IMR-90 (cell line): ENCODE measurements around the gene VAMP5. TPM values are rescaled to one million over a fixed set of nuclear protein-coding genes. Genes with fewer than 3 reads are reported as not detected.

ENCODE experiments used
- ATAC-seq: fragments of 200-7000 bp; cut with Tn5 transposase; 2 replicates; pipeline ENCODE4 v1.9.1; 2020; ENCODE audit warnings: low read depth, mild to moderate bottlenecking, moderate library complexity
- BruUV-seq: library from RNA; stranded (reverse); fragments of 400-500 nt; replicated peaks from 2 replicates; lab custom pipeline; 2021; lab: Mats Ljungman, UMichigan
- CTCF ChIA-PET: fragments of 300-600 bp; formaldehyde crosslinking; extraction: SDS; loops from one replicate; lab custom pipeline; 2021; ENCODE audit warnings: antibody characterized with exemption; lab: Yijun Ruan, JAX
- POLR2A ChIA-PET: fragments of 300-600 bp; sonication (Branson Sonifier 250); formaldehyde crosslinking; loops from one replicate; lab custom pipeline; 2022; ENCODE audit warnings: antibody characterized with exemption; ENCODE audit not compliant: unreplicated experiment; lab: Charles Lee
- DNase-seq: peaks from one replicate; pipeline ENCODE4 v3.0.0; 2013
- H2AFZ ChIP-seq: replicated peaks from 2 replicates; pipeline ENCODE3; 2013; ENCODE audit warnings: low read length, mild to moderate bottlenecking; ENCODE audit not compliant: poor library complexity
- H2AK5ac ChIP-seq: 2 replicates; pipeline ENCODE4 v1.6.1; 2013; ENCODE audit warnings: low read depth, low read length, inconsistent platforms
- H2AK9ac ChIP-seq: replicated peaks from 2 replicates; pipeline ENCODE3; 2013; ENCODE audit warnings: mild to moderate bottlenecking, low read depth, low read length, moderate library complexity; ENCODE audit not compliant: poor library complexity
- H2BK120ac ChIP-seq: 2 replicates; pipeline ENCODE4 v1.6.1; 2013; ENCODE audit warnings: low read depth, low read length, inconsistent platforms
- H2BK15ac ChIP-seq: 3 replicates; pipeline ENCODE4 v1.6.1; 2013; ENCODE audit warnings: low read depth, low read length, inconsistent platforms
- H2BK20ac ChIP-seq: 2 replicates; pipeline ENCODE4 v1.6.1; 2013; ENCODE audit warnings: low read depth, mild to moderate bottlenecking, inconsistent platforms, low read length, moderate library complexity
- H2BK5ac ChIP-seq: 2 replicates; pipeline ENCODE4 v1.6.1; 2013; ENCODE audit warnings: mild to moderate bottlenecking, low read depth, low read length, inconsistent platforms; ENCODE audit not compliant: poor library complexity, severe bottlenecking
- H3K14ac ChIP-seq: replicated peaks from 2 replicates; pipeline ENCODE4 v1.6.1; 2013; ENCODE audit warnings: low read depth, low read length, inconsistent platforms
- H3K18ac ChIP-seq: 2 replicates; pipeline ENCODE4 v1.6.1; 2013; ENCODE audit warnings: low read depth, low read length, control low read depth
- H3K23ac ChIP-seq: 2 replicates; pipeline ENCODE4 v1.6.1; 2013; ENCODE audit warnings: low read depth, low read length, inconsistent platforms
- H3K27ac ChIP-seq: 2 replicates; pipeline ENCODE4 v1.5.1; 2013; ENCODE audit warnings: mild to moderate bottlenecking, control low read depth, low read length; ENCODE audit not compliant: insufficient read depth
- H3K27me3 ChIP-seq: 2 replicates; pipeline ENCODE4 v1.6.1; 2013; ENCODE audit warnings: low read length; ENCODE audit not compliant: control insufficient read depth, insufficient read depth
- H3K36me3 ChIP-seq: 2 replicates; pipeline ENCODE4 v1.6.1; 2013; ENCODE audit warnings: low read length, mixed read lengths; ENCODE audit not compliant: control insufficient read depth, insufficient read depth
- H3K4ac ChIP-seq: 2 replicates; pipeline ENCODE4 v1.6.1; 2013; ENCODE audit warnings: low read depth, low read length, inconsistent platforms
- H3K4me1 ChIP-seq: 2 replicates; pipeline ENCODE4 v1.6.1; 2013; ENCODE audit warnings: low read length, mixed read lengths; ENCODE audit not compliant: control insufficient read depth, insufficient read depth
- H3K4me2 ChIP-seq: 2 replicates; pipeline ENCODE4 v1.6.1; 2013; ENCODE audit warnings: low read depth, mild to moderate bottlenecking, control low read depth, low read length, moderate library complexity
- H3K4me3 ChIP-seq: 2 replicates; pipeline ENCODE4 v1.5.1; 2013; ENCODE audit warnings: low read depth, mild to moderate bottlenecking, control low read depth, low read length, moderate library complexity; ENCODE audit not compliant: insufficient read depth
- H3K56ac ChIP-seq: 2 replicates; pipeline ENCODE4 v1.6.1; 2013; ENCODE audit warnings: low read length, inconsistent platforms; ENCODE audit not compliant: insufficient read depth; ENCODE audit errors: extremely low read depth
- H3K79me1 ChIP-seq, 2 experiments: 2 replicates each; pipeline ENCODE4 v1.6.1; 2013; ENCODE audit warnings: low read length in 2 of 2, inconsistent platforms in 1 of 2, low read depth in 1 of 2
- H3K9ac ChIP-seq: 2 replicates; pipeline ENCODE4 v1.6.1; 2013; ENCODE audit warnings: low read depth, low read length, control low read depth
- H3K9me1 ChIP-seq: 2 replicates; pipeline ENCODE4 v1.6.1; 2013; ENCODE audit warnings: low read length, inconsistent platforms; ENCODE audit not compliant: insufficient read depth
- H3K9me3 ChIP-seq: 2 replicates; pipeline ENCODE4 v1.6.1; 2013; ENCODE audit warnings: low read length; ENCODE audit not compliant: control insufficient read depth, insufficient read depth
- H4K20me1 ChIP-seq: 2 replicates; pipeline ENCODE4 v1.6.1; 2013; ENCODE audit warnings: low read length, inconsistent platforms; ENCODE audit not compliant: insufficient read depth
- H4K5ac ChIP-seq: 2 replicates; pipeline ENCODE4 v1.6.1; 2013; ENCODE audit warnings: mild to moderate bottlenecking, low read depth, low read length, control low read depth
- H4K8ac ChIP-seq, 2 experiments: 2 replicates each; pipeline ENCODE4 v1.6.1; 2013; ENCODE audit warnings: low read depth in 2 of 2, low read length in 2 of 2, control low read depth in 1 of 2, inconsistent platforms in 1 of 2
- H4K91ac ChIP-seq: 2 replicates; pipeline ENCODE4 v1.6.1; 2013; ENCODE audit warnings: low read depth, low read length, inconsistent platforms; ENCODE audit not compliant: insufficient read depth
- BHLHE40 ChIP-seq: fragments of 150-350 bp; IDR thresholded peaks from 2 replicates; pipeline ENCODE4 v1.6.1; 2016; ENCODE audit warnings: mild to moderate bottlenecking, low read depth, low read length
- CEBPB ChIP-seq: IDR thresholded peaks from 2 replicates; pipeline ENCODE4 v1.6.1; 2012; ENCODE audit warnings: low read depth, low read length, improper control_type of control experiment
- CHD1 ChIP-seq: IDR thresholded peaks from 2 replicates; pipeline ENCODE4 v1.6.1; 2012; ENCODE audit warnings: low read depth, low read length, improper control_type of control experiment
- FOS ChIP-seq: fragments of 150-350 bp; IDR thresholded peaks from 2 replicates; pipeline ENCODE4 v1.6.1; 2016; ENCODE audit warnings: low read depth, low read length
- MAFK ChIP-seq: IDR thresholded peaks from 2 replicates; pipeline ENCODE4 v1.6.1; 2012; ENCODE audit warnings: low read depth, low read length, improper control_type of control experiment
- MAZ ChIP-seq: IDR thresholded peaks from 2 replicates; pipeline ENCODE4 v1.6.1; 2012; ENCODE audit warnings: low read depth, mild to moderate bottlenecking, low read length, improper control_type of control experiment, moderate library complexity, borderline replicate concordance
- MXI1 ChIP-seq: IDR thresholded peaks from 2 replicates; pipeline ENCODE4 v1.6.1; 2012; ENCODE audit warnings: low read depth, mild to moderate bottlenecking, low read length, moderate library complexity, borderline replicate concordance
- POLR2A ChIP-seq: IDR thresholded peaks from 2 replicates; pipeline ENCODE4 v1.6.1; 2012; ENCODE audit warnings: mild to moderate bottlenecking, low read depth, low read length
- RCOR1 ChIP-seq: IDR thresholded peaks from 2 replicates; pipeline ENCODE4 v1.6.1; 2012; ENCODE audit warnings: mild to moderate bottlenecking, low read length, improper control_type of control experiment; ENCODE audit not compliant: insufficient replicate concordance
- WGBS, 2 experiments: methylation state at CpG; one replicate each; pipeline versions ENCODE4 v1.1.5 to v1.1.7; 2013; ENCODE audit warnings: missing lambda C conversion rate in 2 of 2; ENCODE audit not compliant: insufficient read length in 1 of 2; ENCODE audit errors: extremely low coverage in 2 of 2; 5-methylcytosine and 5-hydroxymethylcytosine counted together
- dilution Hi-C: fragments of 300-500 bp; cut with HindIII; formaldehyde crosslinking; loops from one replicate; pipeline ENCODE4 v1.14.3; 2018; ENCODE audit warnings: low sequenced_read_pairs; ENCODE audit not compliant: unreplicated experiment
- in situ Hi-C: fragments of 300-500 bp; cut with MboI; formaldehyde crosslinking; loops from 3 replicates; pipeline ENCODE4 v1.14.3; 2019; ENCODE audit warnings: low sequenced_read_pairs, inconsistent platforms, mixed read lengths
- intact Hi-C: fragments of 100-400 bp; cut with micrococcal nuclease; formaldehyde crosslinking; loops from 2 replicates; pipeline ENCODE4 v1.10.0; 2022
- polyA plus RNA-seq, 3 experiments: library from polyadenylated mRNA; depleted of rRNA; stranded (reverse); fragments of >200 nt; gene quantifications; 2 replicates each; pipeline ENCODE4 v1.2.3, GENCODE V29; 2012; ENCODE audit warnings: low replicate concordance in 1 of 3
- total RNA-seq: library from RNA; depleted of rRNA; stranded (reverse); fragments of >200 nt; gene quantifications from 2 replicates; pipeline ENCODE4 v1.2.3, GENCODE V29; 2012
- TF ChIP-seq, protein P1 (sequence below): fragments of 150-350 bp; IDR thresholded peaks from 2 replicates; pipeline ENCODE4 v1.6.1; 2016; ENCODE audit warnings: low read depth, mild to moderate bottlenecking, low read length, moderate library complexity, borderline replicate concordance
- TF ChIP-seq, protein P2 (sequence below): conservative IDR thresholded peaks from 2 replicates; pipeline ENCODE4 v1.5.1; 2012; ENCODE audit warnings: mild to moderate bottlenecking, low read depth, low read length, improper control_type of control experiment

The VAMP5 gene
- total and polyA plus RNA-seq, 2 of the 4 experiments (the other 2 are of a cell fraction), result 13.8 to 103 TPM

DNA sequence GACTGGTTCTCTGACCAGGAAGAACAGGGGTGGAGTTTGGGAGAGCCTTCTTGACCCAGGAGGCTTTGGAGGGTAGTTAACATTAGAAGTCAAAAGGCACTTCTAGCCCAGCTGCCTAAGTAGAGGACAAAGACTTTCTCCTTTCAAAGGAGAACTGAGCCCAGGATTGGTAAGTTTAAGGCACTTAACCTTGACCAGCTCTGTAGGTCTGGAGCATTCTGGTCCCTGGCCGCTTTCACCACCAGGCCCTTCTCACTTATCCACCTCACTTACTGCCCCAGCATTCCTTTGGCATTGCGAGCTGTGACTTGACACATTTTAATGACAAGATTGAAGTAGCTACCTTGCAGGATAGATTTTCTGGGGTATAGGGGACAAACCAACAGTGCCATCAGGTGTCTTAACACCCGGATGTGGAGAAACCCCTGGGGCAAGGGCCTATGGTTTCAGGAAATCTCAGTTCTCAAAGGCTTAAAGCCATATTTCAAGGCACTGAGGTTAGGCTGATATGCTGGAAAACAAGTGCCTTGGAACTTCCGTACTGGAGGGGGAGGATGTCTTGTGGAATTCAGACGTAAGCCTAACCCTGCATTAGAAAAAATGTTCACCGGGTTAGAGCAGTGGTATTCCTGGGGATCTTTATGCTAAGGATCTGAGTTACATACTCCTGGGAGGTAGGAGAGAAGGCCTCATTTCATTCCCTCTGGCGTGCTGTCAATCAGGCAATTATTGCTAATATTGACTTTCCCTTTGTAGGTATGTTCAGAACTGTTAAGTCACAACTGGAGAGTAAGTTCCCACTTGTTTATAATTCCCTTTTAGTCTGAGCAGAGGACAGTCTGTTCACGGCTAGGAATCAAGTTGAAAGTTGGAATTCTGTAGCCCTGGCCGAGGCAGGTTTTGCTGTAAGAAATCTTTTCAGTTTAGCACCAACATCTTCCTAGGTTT, 23.3 kb downstream of the VAMP5 start (continued):
- TF ChIP-seq CEBPB, result no peak
- TF ChIP-seq FOS, result no peak
- no peak for TF ChIP-seq MAZ

DNA sequence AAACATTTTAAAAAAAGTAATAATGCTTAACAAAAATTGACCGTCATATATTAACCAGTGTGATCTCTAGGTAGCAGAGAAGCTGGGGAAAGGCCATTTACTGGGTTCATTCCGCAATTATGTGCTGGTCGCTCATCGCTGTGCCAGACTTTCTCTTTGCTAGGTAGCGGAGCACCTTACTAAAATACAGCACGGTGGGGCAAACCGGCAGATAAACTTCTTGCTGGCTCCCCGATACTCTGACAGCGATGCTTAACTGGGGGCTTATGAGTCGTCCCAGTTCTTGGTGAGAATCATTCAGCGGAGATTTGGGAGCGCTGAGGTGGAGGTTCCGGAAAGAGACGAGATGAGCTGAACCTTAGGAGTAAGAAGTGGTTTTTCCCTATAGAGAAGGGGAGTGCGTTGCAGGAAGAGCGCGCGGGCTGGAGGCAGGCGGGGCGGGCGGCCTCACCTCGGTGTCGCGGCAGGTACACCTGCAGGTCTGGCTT, 27.0 kb downstream of the VAMP5 start:
- no peak for DNase-seq
- CTCF ChIA-PET, result interaction anchor here (0.7 kb wide), 1 partner anchor 38 kb away, joined by 3 read pairs; no protein-coding TSS in a partner anchor
- in situ Hi-C loops, result no loop called here
- Histone ChIP-seq H2AFZ (peak overlapping the region; percentile 96), H3K4ac (peak overlapping the region; percentile 67), H2BK5ac (peak overlapping the region; percentile 59), H3K27ac (peak overlapping the region; percentile 67), H3K14ac (peak overlapping the region; percentile 80), H3K4me3 (peak overlapping the region; percentile 83), H2AK5ac (peak overlapping the region; percentile 88), H3K27me3 (no peaks in the 10 kb centered on the region), H4K8ac (peak overlapping the region; percentile 53 to 80; a peak in 3 of 4 replicates), H4K91ac (peak overlapping the region; percentile 71; the same call in 1 of the 2 replicates), H2BK120ac (no peak overlapping the region), H3K9me3 (no peaks in the 10 kb centered on the region), H4K5ac (peak overlapping the region; percentile 37), H4K20me1 (peaks cover 3% of the 10 kb centered on the region; the same call in 1 of the 2 replicates), H2BK20ac (no peak overlapping the region), H2BK15ac (no peak overlapping the region), H3K9ac (peak overlapping the region; percentile 89), H3K23ac (peak overlapping the region; percentile 28; the same call in 1 of the 2 replicates), H3K36me3 (peaks cover 21% of the 10 kb centered on the region), H3K56ac (peak overlapping the region; percentile 77), H3K79me1 (peaks cover 29 to 57% of the 10 kb centered on the region in 2 experiments), H3K9me1 (peaks cover 13% of the 10 kb centered on the region), H3K4me1 (peaks cover 3% of the 10 kb centered on the region), H3K4me2 (peak overlapping the region; percentile 84), H3K18ac (no peak overlapping the region), H2AK9ac (peak overlapping the region; percentile 78)
- 0% methylated on average over 5 of the region's 24 CpGs; no CpG with 5 or more reads in 1 of the 2 experiments for WGBS, 2 experiments
- ATAC-seq, result peak; percentile 2
- no TSS peak for BruUV-seq
- intact Hi-C loops, result no loop called here
- POLR2A ChIA-PET, result interaction anchor here (0.7 to 1.0 kb wide), 4 partner anchors 12 to 284 kb away, joined by 3 to 6 read pairs (median 4); partner anchors contain the start of genes TGOLN2 and VAMP8
- no peak for TF ChIP-seq MXI1
- no peak for TF ChIP-seq BHLHE40
- TF ChIP-seq, protein P1, sequence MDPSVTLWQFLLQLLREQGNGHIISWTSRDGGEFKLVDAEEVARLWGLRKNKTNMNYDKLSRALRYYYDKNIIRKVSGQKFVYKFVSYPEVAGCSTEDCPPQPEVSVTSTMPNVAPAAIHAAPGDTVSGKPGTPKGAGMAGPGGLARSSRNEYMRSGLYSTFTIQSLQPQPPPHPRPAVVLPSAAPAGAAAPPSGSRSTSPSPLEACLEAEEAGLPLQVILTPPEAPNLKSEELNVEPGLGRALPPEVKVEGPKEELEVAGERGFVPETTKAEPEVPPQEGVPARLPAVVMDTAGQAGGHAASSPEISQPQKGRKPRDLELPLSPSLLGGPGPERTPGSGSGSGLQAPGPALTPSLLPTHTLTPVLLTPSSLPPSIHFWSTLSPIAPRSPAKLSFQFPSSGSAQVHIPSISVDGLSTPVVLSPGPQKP, result no peak
- no peak for TF ChIP-seq POLR2A
- TF ChIP-seq MAFK, result no peak
- TF ChIP-seq RCOR1, result no peak
- TF ChIP-seq, protein P2, sequence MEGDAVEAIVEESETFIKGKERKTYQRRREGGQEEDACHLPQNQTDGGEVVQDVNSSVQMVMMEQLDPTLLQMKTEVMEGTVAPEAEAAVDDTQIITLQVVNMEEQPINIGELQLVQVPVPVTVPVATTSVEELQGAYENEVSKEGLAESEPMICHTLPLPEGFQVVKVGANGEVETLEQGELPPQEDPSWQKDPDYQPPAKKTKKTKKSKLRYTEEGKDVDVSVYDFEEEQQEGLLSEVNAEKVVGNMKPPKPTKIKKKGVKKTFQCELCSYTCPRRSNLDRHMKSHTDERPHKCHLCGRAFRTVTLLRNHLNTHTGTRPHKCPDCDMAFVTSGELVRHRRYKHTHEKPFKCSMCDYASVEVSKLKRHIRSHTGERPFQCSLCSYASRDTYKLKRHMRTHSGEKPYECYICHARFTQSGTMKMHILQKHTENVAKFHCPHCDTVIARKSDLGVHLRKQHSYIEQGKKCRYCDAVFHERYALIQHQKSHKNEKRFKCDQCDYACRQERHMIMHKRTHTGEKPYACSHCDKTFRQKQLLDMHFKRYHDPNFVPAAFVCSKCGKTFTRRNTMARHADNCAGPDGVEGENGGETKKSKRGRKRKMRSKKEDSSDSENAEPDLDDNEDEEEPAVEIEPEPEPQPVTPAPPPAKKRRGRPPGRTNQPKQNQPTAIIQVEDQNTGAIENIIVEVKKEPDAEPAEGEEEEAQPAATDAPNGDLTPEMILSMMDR, result no peak
- TF ChIP-seq CHD1, result no peak
- dilution Hi-C loops, result no loop called here
